ENCODE results near the gene DOCK10.

Gene DOCK10

DNA sequence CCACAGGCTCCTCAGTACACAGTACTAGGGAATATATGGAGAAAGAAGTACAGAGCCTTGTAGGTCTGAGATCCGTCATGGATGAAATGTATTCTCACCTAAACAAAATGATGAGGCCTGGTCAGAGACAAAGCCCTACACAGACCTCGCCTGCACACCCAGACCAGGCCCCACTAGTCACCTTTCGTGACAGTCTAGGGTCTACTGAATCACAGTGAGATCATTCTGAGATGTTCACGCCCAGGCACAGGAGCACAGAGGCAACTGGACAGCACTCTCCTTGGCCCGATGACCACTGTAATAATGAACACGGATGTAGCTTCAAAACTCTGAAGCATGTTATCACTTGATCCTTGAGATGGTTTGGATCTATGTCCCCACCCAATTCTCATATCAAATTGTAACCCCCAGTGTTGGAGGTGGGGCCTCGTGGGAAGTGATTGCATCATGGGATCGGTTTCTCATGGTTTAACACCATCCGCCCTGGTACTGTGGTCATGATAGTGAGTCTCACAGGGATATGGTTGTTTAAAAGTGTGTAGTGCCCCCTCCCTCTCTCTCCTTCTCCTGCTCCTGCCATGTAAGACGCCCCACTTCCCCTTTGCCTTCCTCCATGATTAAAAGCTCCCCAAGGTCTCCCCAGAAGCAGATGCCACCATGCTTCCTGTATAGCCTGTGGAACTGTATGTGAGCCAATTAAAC, 15.1 kb downstream of the DOCK10 start:
- no peaks in the 10 kb centered on the region for H3K9me3 ChIP-seq (ENCODE audit: low read length)
- no peaks in the 10 kb centered on the region for H3K36me3 ChIP-seq (ENCODE audit: insufficient read depth, low read length)
- no peaks in the 10 kb centered on the region for H3K27me3 ChIP-seq (ENCODE audit: control insufficient read depth in 1 of 2, insufficient read depth in 2 of 2, low read length in 2 of 2)
- no peak overlapping the region for H3K4me3 ChIP-seq (ENCODE audit: low read depth in 1 of 2, low read length in 2 of 2)
- H3K4me1 ChIP-seq (ENCODE audit: insufficient read depth, low read length), result no peaks in the 10 kb centered on the region
- no peak overlapping the region for H3K27ac ChIP-seq (ENCODE audit: low read depth, low read length)
- no peak overlapping the region for H3K9ac ChIP-seq (ENCODE audit: low read length)

DNA sequence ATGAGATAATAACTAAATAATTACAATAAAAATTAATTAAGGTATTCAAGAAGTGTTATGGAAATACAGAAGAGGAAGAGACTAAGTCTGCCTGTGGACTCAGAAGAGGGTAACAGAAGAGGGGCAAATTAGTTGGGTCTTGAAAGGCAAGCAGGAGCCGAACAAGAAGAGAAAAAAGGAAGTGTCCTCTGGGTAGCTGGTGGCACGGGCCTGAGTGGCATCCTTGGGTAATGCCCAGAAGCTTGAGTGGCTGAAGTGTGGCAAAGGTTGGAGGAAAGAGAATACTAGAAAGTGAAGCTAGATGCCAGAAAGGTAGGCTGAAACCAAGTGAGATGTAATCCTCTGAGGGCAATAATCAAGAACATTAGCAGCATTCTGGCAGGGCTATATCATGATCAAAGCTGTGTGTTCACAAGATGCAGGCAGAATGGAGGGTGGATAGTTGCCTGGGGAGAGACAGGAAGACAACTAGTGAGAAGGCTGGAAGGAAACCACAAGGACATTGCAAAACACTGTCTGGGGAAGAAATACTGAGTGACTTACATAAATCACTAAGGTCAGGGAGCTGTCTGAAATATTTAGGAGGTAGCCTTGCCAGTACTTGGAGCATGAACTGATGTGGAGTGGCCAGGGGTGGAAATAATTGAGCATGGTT, 16.2 kb downstream of the DOCK10 start:
- Histone ChIP-seq H3K36me3 (ENCODE audit: insufficient read depth, low read length) (no peaks in the 10 kb centered on the region), H3K4me3 (ENCODE audit: low read depth in 1 of 2, low read length in 2 of 2) (no peak overlapping the region), H3K27ac (ENCODE audit: low read depth, low read length) (no peak overlapping the region), H3K9me3 (ENCODE audit: low read length) (no peaks in the 10 kb centered on the region), H3K9ac (ENCODE audit: low read length) (no peak overlapping the region), H3K27me3 (ENCODE audit: control insufficient read depth in 1 of 2, insufficient read depth in 2 of 2, low read length in 2 of 2) (no peaks in the 10 kb centered on the region), H3K4me1 (ENCODE audit: insufficient read depth, low read length) (no peaks in the 10 kb centered on the region)

DNA sequence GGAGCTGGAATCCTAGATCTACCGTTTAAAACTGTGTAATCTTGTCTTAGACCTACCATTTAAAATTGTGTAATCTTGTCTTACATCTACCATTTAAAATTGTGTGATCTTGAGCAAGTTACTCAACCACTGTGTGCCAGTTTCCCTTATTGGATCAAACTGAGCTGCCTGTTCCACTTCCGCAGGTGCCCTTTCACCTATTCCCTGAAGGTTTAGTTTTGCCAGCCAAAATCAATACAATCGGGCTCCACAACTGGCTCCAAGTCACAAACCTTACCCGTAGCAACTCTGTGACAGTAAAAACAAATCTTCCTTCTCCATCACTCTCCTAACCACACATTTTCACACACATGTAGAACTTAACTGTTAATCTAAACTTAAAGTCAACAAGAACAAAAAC, 20.1 kb downstream of the DOCK10 start:
- no peaks in the 10 kb centered on the region for H3K9me3 ChIP-seq (ENCODE audit: low read length)
- H3K4me1 ChIP-seq (ENCODE audit: insufficient read depth, low read length), result no peaks in the 10 kb centered on the region
- H3K9ac ChIP-seq (ENCODE audit: low read length), result no peak overlapping the region
- H3K36me3 ChIP-seq (ENCODE audit: insufficient read depth, low read length), result no peaks in the 10 kb centered on the region
- H3K27ac ChIP-seq (ENCODE audit: low read depth, low read length), result no peak overlapping the region
- no peak overlapping the region for H3K4me3 ChIP-seq (ENCODE audit: low read depth in 1 of 2, low read length in 2 of 2)
- H3K27me3 ChIP-seq (ENCODE audit: control insufficient read depth in 1 of 2, insufficient read depth in 2 of 2, low read length in 2 of 2), result no peaks in the 10 kb centered on the region

DNA sequence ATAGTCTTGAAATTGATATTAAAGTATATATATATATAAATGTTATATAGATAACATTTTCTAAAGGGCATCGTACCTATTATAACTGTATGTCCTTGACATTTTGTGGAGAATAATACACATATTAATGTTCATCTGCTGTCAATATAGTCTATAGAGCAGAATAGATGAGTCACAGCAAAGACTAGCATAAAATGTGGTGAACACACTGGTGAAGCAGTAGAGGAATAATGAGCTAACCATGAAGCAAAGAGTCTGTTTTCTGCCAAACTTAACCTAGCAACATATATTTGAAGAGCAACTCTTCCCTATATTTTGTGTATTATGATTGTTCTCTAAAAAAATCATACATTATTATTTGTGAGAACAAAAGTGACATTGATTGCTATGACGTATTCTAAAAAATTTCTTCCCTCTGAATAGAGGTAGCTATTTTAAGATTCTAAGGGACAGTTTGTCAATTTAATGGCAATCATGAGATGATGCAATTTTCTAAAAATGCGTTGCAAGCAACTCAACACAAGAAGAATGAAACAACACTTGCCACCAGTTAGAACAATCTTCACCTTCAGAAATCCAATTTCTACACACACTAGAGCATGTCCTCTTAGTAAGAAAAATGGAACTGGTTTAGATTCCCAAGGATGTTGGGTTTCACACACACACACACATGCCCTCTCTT, 22.0 kb downstream of the DOCK10 start:
- H3K9me3 ChIP-seq (ENCODE audit: low read length), result no peaks in the 10 kb centered on the region
- H3K9ac ChIP-seq (ENCODE audit: low read length), result no peak overlapping the region
- no peaks in the 10 kb centered on the region for H3K27me3 ChIP-seq (ENCODE audit: control insufficient read depth in 1 of 2, insufficient read depth in 2 of 2, low read length in 2 of 2)
- no peak overlapping the region for H3K27ac ChIP-seq (ENCODE audit: low read depth, low read length)
- H3K36me3 ChIP-seq (ENCODE audit: insufficient read depth, low read length), result no peaks in the 10 kb centered on the region
- no peaks in the 10 kb centered on the region for H3K4me1 ChIP-seq (ENCODE audit: insufficient read depth, low read length)
- no peak overlapping the region for H3K4me3 ChIP-seq (ENCODE audit: low read depth in 1 of 2, low read length in 2 of 2)

DNA sequence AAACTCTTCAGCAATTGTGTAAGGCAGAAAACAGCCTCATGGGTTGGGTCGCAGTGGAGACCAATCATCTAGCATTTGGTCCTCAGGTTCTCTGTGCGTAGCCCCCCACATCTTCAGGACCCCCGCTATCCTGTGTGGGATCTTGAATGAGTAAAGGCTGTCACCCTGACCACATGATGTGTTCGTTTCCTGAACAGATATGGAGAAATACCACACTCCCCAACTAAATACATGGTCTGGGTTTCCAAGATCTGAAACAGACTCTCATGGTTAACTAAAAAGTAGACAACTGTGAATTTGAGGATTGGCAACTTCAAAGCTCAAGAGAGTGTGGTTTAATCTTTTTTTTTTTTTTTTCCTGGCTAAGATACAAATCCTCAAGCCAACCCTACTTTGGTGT, 23.2 kb downstream of the DOCK10 start:
- no peaks in the 10 kb centered on the region for H3K9me3 ChIP-seq (ENCODE audit: low read length)
- no peaks in the 10 kb centered on the region for H3K27me3 ChIP-seq (ENCODE audit: control insufficient read depth in 1 of 2, insufficient read depth in 2 of 2, low read length in 2 of 2)
- H3K9ac ChIP-seq (ENCODE audit: low read length), result no peak overlapping the region
- no peak overlapping the region for H3K27ac ChIP-seq (ENCODE audit: low read depth, low read length)
- H3K4me1 ChIP-seq (ENCODE audit: insufficient read depth, low read length), result no peaks in the 10 kb centered on the region
- H3K4me3 ChIP-seq (ENCODE audit: low read depth in 1 of 2, low read length in 2 of 2), result no peak overlapping the region
- H3K36me3 ChIP-seq (ENCODE audit: insufficient read depth, low read length), result no peaks in the 10 kb centered on the region

DNA sequence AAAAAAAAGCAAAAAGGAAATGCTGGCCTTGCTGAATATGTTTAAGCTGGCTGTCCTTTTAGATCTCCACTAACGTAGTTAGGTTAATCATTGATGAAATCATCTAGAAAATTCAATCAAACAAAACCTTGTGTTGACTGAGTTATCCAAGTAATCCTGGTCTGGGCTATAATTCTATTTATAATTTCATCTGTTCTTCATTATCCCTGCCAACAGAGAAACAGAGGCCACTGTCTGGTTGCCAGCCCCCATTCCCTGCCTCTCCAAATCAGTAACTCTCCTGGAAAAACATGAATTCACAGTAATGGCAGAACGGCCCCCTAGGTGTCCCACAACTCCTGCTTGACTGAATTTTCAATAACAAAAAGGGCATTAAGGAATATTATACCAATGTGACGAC, 24.6 kb downstream of the DOCK10 start:
- Histone ChIP-seq H3K4me3 (ENCODE audit: low read depth in 1 of 2, low read length in 2 of 2) (no peak overlapping the region), H3K27ac (ENCODE audit: low read depth, low read length) (no peak overlapping the region), H3K9me3 (ENCODE audit: low read length) (no peaks in the 10 kb centered on the region), H3K27me3 (ENCODE audit: control insufficient read depth in 1 of 2, insufficient read depth in 2 of 2, low read length in 2 of 2) (no peaks in the 10 kb centered on the region), H3K4me1 (ENCODE audit: insufficient read depth, low read length) (no peaks in the 10 kb centered on the region), H3K9ac (ENCODE audit: low read length) (no peak overlapping the region), H3K36me3 (ENCODE audit: insufficient read depth, low read length) (no peaks in the 10 kb centered on the region)

DNA sequence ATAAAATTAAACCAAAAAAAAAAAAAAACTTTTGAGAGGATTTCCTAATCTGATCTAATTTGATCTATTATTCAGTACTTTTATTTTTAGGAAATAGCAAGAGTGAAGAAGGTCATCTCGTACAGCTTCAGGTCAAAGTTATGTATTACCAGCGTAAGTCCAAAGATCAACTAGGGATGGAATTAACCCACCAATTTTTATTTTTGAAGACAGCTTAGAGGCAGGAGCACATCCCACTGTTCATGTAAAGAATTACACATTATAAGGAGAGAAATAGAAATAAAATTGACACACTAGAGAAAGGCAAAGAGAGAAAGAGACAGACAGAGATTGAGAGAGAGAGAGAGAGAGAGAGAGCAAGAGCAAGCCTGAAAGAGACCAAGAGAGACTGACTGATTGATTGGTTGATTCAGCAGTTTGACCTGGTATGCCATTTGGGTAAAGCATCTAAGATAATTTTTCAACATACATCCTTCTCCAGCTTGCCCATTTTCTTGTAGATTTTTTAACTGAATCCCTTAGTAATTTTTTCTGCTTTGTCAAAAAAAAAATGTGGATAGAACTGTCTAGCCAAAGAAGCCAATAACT, 25.1 kb downstream of the DOCK10 start:
- no peak overlapping the region for H3K9ac ChIP-seq (ENCODE audit: low read length)
- H3K9me3 ChIP-seq (ENCODE audit: low read length), result no peaks in the 10 kb centered on the region
- H3K27me3 ChIP-seq (ENCODE audit: control insufficient read depth in 1 of 2, insufficient read depth in 2 of 2, low read length in 2 of 2), result no peaks in the 10 kb centered on the region
- H3K4me1 ChIP-seq (ENCODE audit: insufficient read depth, low read length), result no peaks in the 10 kb centered on the region
- no peak overlapping the region for H3K27ac ChIP-seq (ENCODE audit: low read depth, low read length)
- H3K36me3 ChIP-seq (ENCODE audit: insufficient read depth, low read length), result no peaks in the 10 kb centered on the region
- no peak overlapping the region for H3K4me3 ChIP-seq (ENCODE audit: low read depth in 1 of 2, low read length in 2 of 2)

DNA sequence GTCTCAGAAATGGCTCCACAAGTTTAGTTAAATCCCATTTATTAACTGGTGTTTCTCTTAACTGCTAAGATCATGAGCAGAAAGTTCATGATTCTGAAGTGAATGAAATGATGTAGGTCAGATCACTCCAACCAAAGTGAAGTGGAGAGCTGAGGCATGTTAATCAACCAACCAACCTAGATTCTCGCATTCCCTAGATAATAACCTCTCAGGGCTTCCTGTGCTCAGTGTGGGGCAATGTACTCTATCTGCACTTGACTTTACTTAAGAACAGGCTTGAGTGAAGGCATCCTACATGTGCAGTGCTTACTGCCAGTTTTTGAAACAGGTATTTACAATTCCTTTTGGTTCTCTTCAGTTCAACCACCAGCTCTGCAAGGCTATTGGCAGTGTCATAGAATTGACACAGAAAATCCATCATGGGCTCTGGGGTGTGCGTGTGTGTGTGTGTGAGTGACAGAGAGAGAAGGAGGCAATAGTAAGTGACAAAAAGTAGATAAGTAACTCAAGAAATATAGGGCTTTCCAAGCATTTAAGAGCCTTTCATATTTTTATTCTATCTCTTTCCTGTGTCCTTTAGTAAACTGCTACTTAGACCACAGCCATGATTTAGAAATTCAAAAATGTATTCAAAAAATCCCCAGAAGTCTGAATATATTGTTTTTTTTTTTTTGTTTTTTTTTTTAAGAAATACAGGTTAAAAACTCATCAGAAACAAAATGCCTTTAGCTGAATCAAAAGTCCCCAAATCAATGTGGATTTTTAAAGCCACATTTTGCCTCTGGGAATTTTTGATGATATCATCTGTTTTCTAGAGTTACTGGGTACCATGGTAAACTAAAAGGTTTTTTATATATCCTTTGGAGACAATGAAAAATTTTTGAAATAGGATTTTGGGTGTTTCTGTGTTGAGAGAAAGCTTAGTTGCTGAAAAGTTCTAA, 28.6 kb downstream of the DOCK10 start:
- Histone ChIP-seq H3K27ac (ENCODE audit: low read depth, low read length) (no peak overlapping the region), H3K4me1 (ENCODE audit: insufficient read depth, low read length) (no peaks in the 10 kb centered on the region), H3K27me3 (ENCODE audit: control insufficient read depth in 1 of 2, insufficient read depth in 2 of 2, low read length in 2 of 2) (no peaks in the 10 kb centered on the region), H3K4me3 (ENCODE audit: low read depth in 1 of 2, low read length in 2 of 2) (no peak overlapping the region), H3K36me3 (ENCODE audit: insufficient read depth, low read length) (no peaks in the 10 kb centered on the region), H3K9me3 (ENCODE audit: low read length) (no peaks in the 10 kb centered on the region), H3K9ac (ENCODE audit: low read length) (no peak overlapping the region)

DNA sequence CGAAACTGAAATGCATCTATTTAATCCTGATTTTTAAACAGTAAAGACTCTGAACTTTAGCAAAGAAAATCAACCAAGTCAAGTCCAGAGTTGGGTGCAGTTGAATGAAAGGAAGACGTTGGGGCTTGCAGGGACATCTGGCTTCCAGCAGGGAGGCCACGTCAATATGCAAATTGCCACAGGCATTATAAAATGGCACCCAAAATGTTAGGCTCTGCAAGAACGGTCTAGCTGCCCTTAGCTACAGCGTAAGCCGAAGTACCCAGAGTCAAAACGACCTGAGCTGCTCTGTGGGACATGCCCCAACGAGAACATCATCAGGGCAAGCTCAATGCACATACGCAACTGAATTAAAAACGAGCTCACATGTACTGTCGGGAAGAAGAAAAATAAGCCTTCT, 30.7 kb downstream of the DOCK10 start:
- Histone ChIP-seq H3K4me1 (ENCODE audit: insufficient read depth, low read length) (no peaks in the 10 kb centered on the region), H3K9ac (ENCODE audit: low read length) (no peak overlapping the region), H3K4me3 (ENCODE audit: low read depth in 1 of 2, low read length in 2 of 2) (no peak overlapping the region), H3K9me3 (ENCODE audit: low read length) (no peaks in the 10 kb centered on the region), H3K27ac (ENCODE audit: low read depth, low read length) (no peak overlapping the region), H3K36me3 (ENCODE audit: insufficient read depth, low read length) (no peaks in the 10 kb centered on the region), H3K27me3 (ENCODE audit: control insufficient read depth in 1 of 2, insufficient read depth in 2 of 2, low read length in 2 of 2) (no peaks in the 10 kb centered on the region)

DNA sequence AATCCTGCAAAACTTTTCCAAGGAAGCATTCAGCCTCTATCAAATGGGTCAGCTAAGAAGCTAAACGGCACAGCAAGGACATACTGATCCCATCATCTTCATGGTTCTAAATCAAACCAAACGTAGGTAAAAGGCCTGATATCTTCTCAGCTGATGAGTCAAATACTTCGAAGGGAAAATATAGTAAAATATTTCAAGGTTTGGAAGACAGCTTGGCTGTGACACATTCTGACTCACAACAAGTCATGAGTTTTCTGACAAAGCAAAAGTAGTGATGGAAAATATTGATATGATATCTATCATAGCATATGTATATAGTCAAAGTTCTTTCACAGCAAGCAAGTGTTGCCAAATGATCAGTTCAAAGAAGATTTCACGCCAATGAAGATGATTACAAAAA, 31.5 kb downstream of the DOCK10 start:
- H3K9ac ChIP-seq (ENCODE audit: low read length), result no peak overlapping the region
- H3K9me3 ChIP-seq (ENCODE audit: low read length), result no peaks in the 10 kb centered on the region
- H3K27me3 ChIP-seq (ENCODE audit: control insufficient read depth in 1 of 2, insufficient read depth in 2 of 2, low read length in 2 of 2), result no peaks in the 10 kb centered on the region
- H3K4me1 ChIP-seq (ENCODE audit: insufficient read depth, low read length), result no peaks in the 10 kb centered on the region
- H3K27ac ChIP-seq (ENCODE audit: low read depth, low read length), result no peak overlapping the region
- no peaks in the 10 kb centered on the region for H3K36me3 ChIP-seq (ENCODE audit: insufficient read depth, low read length)
- H3K4me3 ChIP-seq (ENCODE audit: low read depth in 1 of 2, low read length in 2 of 2), result no peak overlapping the region

DNA sequence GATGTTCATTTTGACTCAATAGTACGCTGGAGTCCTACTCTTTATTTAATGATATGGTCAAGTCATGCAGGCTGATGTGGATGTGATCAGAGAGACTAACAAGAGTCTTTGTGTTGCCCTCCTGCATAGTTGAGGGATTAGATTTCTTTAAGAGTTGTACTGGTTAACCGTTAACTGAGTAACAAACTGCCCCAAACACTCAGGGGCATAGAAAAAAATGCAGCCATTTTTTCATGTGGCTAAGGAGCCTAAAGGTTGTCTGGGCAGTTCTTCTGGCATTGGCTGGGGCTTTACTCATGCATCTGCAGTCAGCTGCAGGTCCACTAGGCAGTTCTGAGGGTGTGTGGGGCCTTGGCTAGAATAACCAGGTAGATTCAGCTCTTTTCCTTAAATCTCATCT, 32.5 kb downstream of the DOCK10 start:
- Histone ChIP-seq H3K4me3 (ENCODE audit: low read depth in 1 of 2, low read length in 2 of 2) (no peak overlapping the region), H3K27me3 (ENCODE audit: control insufficient read depth in 1 of 2, insufficient read depth in 2 of 2, low read length in 2 of 2) (no peaks in the 10 kb centered on the region), H3K9me3 (ENCODE audit: low read length) (no peaks in the 10 kb centered on the region), H3K9ac (ENCODE audit: low read length) (no peak overlapping the region), H3K4me1 (ENCODE audit: insufficient read depth, low read length) (no peaks in the 10 kb centered on the region), H3K36me3 (ENCODE audit: insufficient read depth, low read length) (no peaks in the 10 kb centered on the region), H3K27ac (ENCODE audit: low read depth, low read length) (no peak overlapping the region)

Measured in muscle layer of colon (tissue), 2 donors.